H4 (cell line): ENCODE data around the gene COX6A2. TPM values are rescaled to one million over a fixed set of nuclear protein-coding genes. Genes with fewer than 3 reads are reported as not detected.

ENCODE experiments used
- DNase-seq: peaks from one replicate; pipeline ENCODE4 v3.0.0-alpha.2; 2015; ENCODE audit warnings: low spot score
- total RNA-seq: library from RNA; depleted of rRNA; stranded (reverse); fragments of >200 nt; shearing (Covaris generic); gene quantifications from 2 replicates; pipeline ENCODE4 v1.2.3, GENCODE V29; 2014

Gene COX6A2
- total RNA-seq, 1 experiment from 2014 or later = not detected

- DNase-seq = no peak
Measured at GRCh38 chr16:31410082-31410481, 18.1 kb downstream of the COX6A2 start.

DNA sequence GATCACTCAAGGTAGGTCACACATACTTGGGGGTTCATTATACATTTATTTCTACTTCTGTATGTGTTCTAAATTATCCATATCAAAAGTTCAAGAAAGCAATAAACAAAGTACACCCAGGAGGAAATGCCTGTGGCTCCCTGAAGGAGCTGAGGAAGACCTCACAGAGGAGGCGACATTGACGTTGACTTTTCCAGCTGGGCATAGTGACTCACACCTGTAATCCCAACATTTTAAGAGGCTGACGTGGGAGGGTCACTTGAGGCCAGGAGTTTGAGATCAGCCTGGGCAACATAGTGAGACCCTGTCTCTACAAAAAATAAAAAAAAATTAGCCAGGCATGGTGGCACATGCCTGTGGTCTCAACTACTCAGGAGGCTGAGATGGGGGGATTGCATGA, 18.7 kb downstream of the COX6A2 start:
- DNase-seq = peak; percentile 90

DNA sequence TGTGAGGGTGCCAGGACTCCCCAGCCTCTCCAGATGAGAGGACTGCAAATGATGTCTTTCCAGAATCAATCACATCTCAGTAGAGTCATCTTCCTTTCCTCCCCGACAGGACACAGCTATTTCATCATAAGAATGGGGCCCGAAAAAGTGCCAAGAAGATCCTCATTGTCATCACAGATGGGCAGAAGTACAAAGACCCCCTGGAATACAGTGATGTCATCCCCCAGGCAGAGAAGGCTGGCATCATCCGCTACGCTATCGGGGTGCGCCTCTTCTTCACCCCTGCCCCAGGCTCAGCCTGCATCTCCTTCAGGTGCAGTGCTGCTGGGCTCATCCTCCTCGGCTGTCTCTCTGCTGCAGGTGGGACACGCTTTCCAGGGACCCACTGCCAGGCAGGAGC, 20.8 kb downstream of the COX6A2 start:
- no peak for DNase-seq

DNA sequence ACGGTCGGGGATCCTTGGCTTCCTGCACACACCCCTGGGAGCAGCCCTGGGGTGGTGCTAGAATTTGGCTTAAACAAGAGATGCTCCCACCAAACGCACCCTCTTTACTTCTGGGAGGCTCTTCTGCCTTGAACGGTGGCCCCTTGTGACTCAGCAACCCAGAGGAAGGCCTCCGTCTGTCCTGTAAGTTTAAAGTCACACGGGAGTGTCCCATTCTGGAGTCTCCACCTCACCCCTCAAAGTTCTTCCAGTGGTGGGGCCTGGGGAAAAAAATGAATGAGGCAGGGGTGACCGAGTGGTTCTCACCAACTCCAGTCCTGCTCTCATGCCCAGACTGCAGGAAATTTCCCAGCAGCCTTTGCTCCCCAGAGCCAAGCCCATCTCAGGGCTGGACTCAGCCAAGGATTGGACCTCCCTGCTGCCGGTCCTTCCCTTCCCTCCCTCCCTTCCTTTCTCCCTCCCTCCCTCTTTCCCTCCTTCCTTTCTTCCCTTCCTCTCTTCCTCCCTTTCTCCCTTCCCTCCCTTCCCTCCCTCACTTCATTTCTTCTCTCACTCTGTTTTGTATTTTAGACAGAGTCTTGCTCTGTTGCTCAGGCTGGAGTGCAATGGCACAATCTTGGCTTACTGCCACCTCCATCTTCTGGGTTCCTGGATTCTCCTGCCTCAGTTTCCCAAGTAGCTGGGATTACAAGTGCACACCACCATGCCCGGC, 23.7 kb downstream of the COX6A2 start:
- DNase-seq = peak; percentile 78

GRCh38 chr16:31403590-31404352, 24.4 kb downstream of the COX6A2 start:
- no peak for DNase-seq

GRCh38 chr16:31402687-31403086, 25.5 kb downstream of the COX6A2 start:
- DNase-seq = no peak

- no peak for DNase-seq
Measured at GRCh38 chr16:31401436-31401835, 26.7 kb downstream of the COX6A2 start.

DNA sequence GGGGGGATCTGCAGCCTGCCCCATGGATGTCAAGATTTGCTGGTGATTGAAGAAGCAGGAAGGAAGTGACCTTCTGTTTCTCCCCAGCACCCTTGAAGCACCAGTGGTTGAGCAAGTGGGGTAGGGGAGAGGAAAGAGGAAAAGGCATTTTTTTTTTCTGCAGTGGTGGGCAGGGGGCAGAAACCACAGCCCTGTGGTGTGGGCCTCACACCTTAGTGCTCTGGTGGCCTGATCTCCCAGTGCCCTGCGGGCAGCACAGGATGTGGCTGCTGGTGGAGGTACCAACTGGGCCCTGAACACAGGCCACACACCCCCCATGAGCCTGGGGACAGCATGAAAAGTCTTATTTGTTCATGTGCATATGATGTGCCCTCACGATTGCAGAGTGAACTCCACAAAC, 28.0 kb downstream of the COX6A2 start:
- DNase-seq = no peak

DNA sequence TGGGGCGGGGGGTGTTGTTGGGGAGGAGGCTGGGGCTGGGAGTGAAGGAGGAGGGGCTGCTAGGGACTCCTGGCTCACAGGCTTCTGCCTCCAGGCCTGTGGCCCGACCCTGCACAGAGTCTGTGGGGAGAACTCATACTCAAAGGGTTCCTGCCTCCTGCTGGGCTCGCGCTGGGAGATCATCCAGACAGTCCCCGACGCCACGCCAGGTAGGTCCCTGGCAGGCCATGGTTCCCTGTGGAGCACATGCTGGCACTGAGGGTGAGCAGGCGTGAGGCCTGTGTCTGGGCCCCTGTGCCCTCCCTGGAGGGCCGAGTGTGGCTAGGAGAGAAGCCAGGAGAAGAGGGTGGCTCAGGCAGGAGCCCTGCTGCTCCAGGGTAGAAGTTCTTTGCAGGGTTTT, 30.5 kb downstream of the COX6A2 start:
- DNase-seq = no peak

GRCh38 chr16:31397096-31397660, 31.0 kb downstream of the COX6A2 start:
- no peak for DNase-seq

- DNase-seq = no peak
Measured at GRCh38 chr16:31395647-31396046, 32.5 kb downstream of the COX6A2 start.

GRCh38 chr16:31393056-31393455, 35.1 kb downstream of the COX6A2 start, which contains the start of gene ITGAD:
Gene ITGAD (plus strand): TSS chr16:31393335. CDS start chr16:31393361, 26 bp downstream.
- DNase-seq = no peak

DNA sequence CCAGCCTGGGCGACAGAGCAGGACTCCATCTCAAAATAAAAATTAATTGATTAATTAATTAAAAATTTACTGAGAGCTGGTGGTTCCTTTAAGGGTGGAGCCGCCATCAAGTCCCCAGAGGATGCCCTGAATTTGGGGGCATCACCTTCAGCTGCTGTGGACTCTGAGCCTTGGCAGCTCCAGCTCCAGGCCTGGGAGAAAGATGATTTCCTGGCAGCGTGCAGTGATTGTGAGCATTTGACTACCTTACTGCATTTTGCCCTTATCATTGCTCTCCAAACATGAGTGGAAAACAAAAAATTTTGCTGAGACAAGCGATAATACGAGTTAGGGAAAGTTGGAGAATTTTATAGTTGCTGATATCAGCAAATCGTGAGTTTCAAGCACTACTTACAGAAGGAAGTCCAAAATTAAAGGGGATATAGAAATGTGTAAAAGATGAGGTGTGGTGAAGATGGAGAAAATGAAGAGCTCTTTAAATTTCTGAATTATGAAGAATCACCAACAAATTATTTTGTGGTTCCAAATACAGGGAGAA, 37.6 kb downstream of the COX6A2 start:
- no peak for DNase-seq

DNA sequence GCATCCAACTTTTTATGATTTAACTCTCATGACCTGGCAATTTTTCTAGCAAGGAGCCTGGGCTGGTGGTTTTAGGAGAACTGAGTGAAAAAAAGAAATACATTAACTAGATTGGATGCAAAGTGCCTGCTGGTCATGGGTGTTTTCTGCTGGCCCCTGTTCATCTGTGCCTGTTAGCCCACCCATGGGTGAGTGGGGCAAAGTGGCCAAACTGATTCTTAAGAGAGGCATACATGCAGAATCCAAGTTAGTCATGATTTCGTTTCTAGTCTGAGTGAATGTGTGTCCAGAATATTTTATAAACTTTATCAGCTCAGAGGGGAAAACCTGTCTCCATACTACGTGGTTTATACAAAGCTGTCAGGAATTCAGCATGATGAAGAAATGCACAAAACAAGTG, 39.6 kb downstream of the COX6A2 start:
- no peak for DNase-seq

DNA sequence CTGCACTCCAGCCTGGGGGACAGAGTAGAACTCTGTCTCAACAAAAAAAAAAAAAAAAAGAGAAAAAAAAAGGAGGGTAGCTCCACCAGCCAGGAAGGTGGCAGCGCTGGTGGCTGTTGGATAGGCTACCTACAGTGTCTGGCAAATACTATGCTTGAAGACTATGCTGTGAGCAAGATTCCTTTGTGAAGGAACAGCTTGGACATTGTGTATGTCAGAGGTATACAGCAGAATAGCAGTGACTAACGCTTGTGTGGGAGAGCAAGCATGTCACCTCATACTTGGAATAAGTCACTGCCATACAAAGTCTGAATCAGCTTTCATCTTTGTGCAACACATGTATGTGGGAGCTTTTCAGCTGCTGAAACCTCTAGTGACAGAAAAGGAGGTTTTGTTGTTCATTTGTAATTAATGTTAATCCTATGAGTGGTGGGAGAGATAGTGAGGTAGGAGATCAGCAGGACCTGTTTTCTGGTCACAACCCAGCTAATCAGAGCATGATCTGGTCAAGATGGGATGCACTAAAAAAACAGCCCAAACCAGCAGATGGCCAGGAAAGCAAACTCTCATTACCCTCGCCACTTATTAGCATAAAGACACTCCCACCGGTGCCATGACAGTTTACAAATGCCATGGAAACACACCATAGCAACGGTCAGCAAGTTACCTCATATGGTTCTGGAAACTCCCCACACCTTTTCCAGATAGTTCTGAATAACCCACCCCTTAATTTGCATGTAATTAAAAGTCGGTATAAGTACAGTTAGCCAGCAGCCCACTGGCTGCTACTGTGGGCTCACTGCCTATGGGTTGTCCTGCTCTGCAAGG, 41.8 kb downstream of the COX6A2 start:
- peak; percentile 71 for DNase-seq

DNA sequence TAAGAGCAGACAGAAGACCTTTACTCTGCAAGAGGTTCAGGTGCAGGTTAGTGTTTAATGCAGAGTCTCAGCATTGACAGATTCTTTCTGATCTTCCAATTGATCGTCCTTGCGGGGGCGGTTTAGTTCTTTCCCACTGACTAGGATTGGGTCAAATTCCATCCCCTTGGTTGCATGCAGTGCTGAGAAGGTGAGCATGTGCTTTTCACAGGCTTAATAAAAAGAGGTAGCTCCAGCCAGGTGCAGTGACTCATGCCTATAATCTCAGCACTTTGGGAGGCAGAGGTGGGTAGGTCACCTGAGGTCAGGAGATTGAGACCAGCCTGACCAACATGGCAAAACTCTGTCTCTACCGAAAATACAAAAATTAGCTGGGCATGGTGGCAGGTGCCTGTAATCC, 42.5 kb downstream of the COX6A2 start:
- no peak for DNase-seq

- DNase-seq = peak; percentile 56
Measured at GRCh38 chr16:31382485-31383161, 45.5 kb downstream of the COX6A2 start.

DNA sequence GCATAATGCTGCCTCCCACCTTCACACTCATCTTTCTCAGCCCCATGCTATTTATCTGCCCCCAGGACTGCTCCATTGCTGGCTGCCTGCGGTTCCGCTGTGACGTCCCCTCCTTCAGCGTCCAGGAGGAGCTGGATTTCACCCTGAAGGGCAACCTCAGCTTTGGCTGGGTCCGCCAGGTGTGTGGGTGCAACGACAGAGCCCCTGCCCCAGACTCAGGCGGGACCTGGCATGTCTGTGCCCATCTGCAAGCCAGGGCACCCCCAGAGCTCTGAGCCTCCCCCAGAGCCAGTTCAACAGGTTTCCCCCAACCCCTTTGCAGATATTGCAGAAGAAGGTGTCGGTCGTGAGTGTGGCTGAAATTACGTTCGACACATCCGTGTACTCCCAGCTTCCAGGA, 48.0 kb downstream of the COX6A2 start:
- DNase-seq = no peak
